Liver (tissue), 9 donors: ENCODE results near the gene DAPK2. TPM values are rescaled to one million over a fixed set of nuclear protein-coding genes. Genes with fewer than 3 reads are reported as not detected.

ENCODE experiments used
- DNase-seq: peaks from one replicate; pipeline ENCODE4 v3.0.0-alpha.2; 2017; ENCODE audit warnings: low spot score
- H3K27ac ChIP-seq, 2 donors: one replicate each; pipeline ENCODE4 v1.7.0; 2013; ENCODE audit warnings: inconsistent platforms in 2 of 2, low read length in 2 of 2, control low read depth in 1 of 2, low read depth in 1 of 2, mild to moderate bottlenecking in 1 of 2
- H3K27me3 ChIP-seq, 4 donors: one replicate each; pipeline versions ENCODE4 v1.6.1 to v1.7.0; 2013; ENCODE audit warnings: low read length in 3 of 4, inconsistent platforms in 1 of 4, mild to moderate bottlenecking in 1 of 4, moderate library complexity in 1 of 4; ENCODE audit not compliant: control insufficient read depth in 4 of 4, insufficient read depth in 4 of 4
- H3K36me3 ChIP-seq, 4 donors: one replicate each; pipeline versions ENCODE4 v1.6.1 to v1.7.0; 2013; ENCODE audit warnings: low read length in 3 of 4, mild to moderate bottlenecking in 3 of 4, low read depth in 1 of 4, moderate library complexity in 1 of 4; ENCODE audit not compliant: control insufficient read depth in 4 of 4, insufficient read depth in 3 of 4
- H3K4me1 ChIP-seq, 4 donors: one replicate each; pipeline versions ENCODE4 v1.6.1 to v1.7.0; 2013; ENCODE audit warnings: low read length in 3 of 4, mild to moderate bottlenecking in 3 of 4, moderate library complexity in 1 of 4; ENCODE audit not compliant: control insufficient read depth in 4 of 4, insufficient read depth in 4 of 4
- H3K4me3 ChIP-seq, 3 donors: one replicate each; pipeline versions ENCODE4 v1.6.1 to v1.7.0; 2013; ENCODE audit warnings: low read length in 3 of 3, control low read depth in 1 of 3, low read depth in 1 of 3, mild to moderate bottlenecking in 1 of 3
- H3K9ac ChIP-seq, 2 donors: one replicate each; pipeline ENCODE4 v1.7.0; 2013; ENCODE audit warnings: low read length in 2 of 2, mild to moderate bottlenecking in 2 of 2, moderate library complexity in 2 of 2, control low read depth in 1 of 2, low read depth in 1 of 2
- H3K9me3 ChIP-seq, 4 donors: one replicate each; pipeline versions ENCODE4 v1.6.1 to v1.7.0; 2013; ENCODE audit warnings: low read length in 3 of 4; ENCODE audit not compliant: control insufficient read depth in 4 of 4
- EGR1 ChIP-seq, 2 donors: IDR thresholded peaks; 2 replicates each; pipeline ENCODE4 v1.6.1; 2016 to 2018; ENCODE audit warnings: antibody characterized with exemption in 2 of 2, low read depth in 2 of 2
- GABPA ChIP-seq, 2 donors: IDR thresholded peaks in 1 of 2; conservative IDR thresholded peaks in 1 of 2; 2 replicates each; pipeline ENCODE4 v1.6.1; 2016; ENCODE audit warnings: antibody characterized with exemption in 2 of 2, mild to moderate bottlenecking in 1 of 2, moderate library complexity in 1 of 2
- HNF4A ChIP-seq, 2 donors: conservative IDR thresholded peaks; 2 replicates each; pipeline ENCODE4 v1.6.1; 2016; ENCODE audit warnings: antibody characterized with exemption in 2 of 2, mild to moderate bottlenecking in 2 of 2
- HNF4G ChIP-seq: IDR thresholded peaks from 2 replicates; pipeline ENCODE4 v1.6.1; 2016; ENCODE audit warnings: antibody characterized with exemption
- JUND ChIP-seq, 2 donors: IDR thresholded peaks; 2 replicates each; pipeline ENCODE4 v1.6.1; 2016; ENCODE audit warnings: antibody characterized with exemption in 2 of 2
- SP1 ChIP-seq: IDR thresholded peaks from 2 replicates; pipeline ENCODE4 v1.6.1; 2018; ENCODE audit warnings: antibody characterized with exemption, mild to moderate bottlenecking
- TAF1 ChIP-seq: conservative IDR thresholded peaks from 2 replicates; pipeline ENCODE4 v1.6.1; 2016; ENCODE audit warnings: antibody characterized with exemption, mild to moderate bottlenecking
- WGBS: extraction: QIAGEN DNeasy Blood & Tissue Kit; methylation state at CpG from one replicate; pipeline ENCODE4 v1.1.7; 2013; 5-methylcytosine and 5-hydroxymethylcytosine counted together
- polyA plus RNA-seq, 2 donors: library from polyadenylated mRNA; stranded (reverse) in 1 of 2; unstranded in 1 of 2; fragments of 200-250 nt in 1 of 2; fragments of >200 nt in 1 of 2; fragmentation: Nextera tagmentation in 1 of 2; extraction: Ambion mirVana in 1 of 2; gene quantifications; one replicate each; pipeline versions ENCODE4 v1.2.1 to v1.2.3, GENCODE V29; 2013 to 2015
- total RNA-seq, 2 donors: library from RNA; depleted of rRNA; stranded (reverse); fragments of >200 nt; gene quantifications; one replicate each; pipeline ENCODE4 v1.2.3, GENCODE V29; 2014
- TF ChIP-seq, protein P1 (sequence below): IDR thresholded peaks from 2 replicates; pipeline ENCODE4 v1.6.1; 2016; ENCODE audit warnings: antibody characterized with exemption
- TF ChIP-seq, protein P2 (sequence below): fragments of 150-350 bp; IDR thresholded peaks from 2 replicates; pipeline ENCODE4 v1.5.1; 2017; ENCODE audit warnings: improper control_type of control experiment, low read depth, low read length; ENCODE audit not compliant: missing input control
- TF ChIP-seq, protein P3 (sequence below): IDR thresholded peaks from 2 replicates; pipeline ENCODE4 v1.6.1; 2016; ENCODE audit warnings: antibody characterized with exemption
- TF ChIP-seq, protein P4 (sequence below): IDR thresholded peaks from 2 replicates; pipeline ENCODE4 v1.6.1; 2016; ENCODE audit warnings: antibody characterized with exemption
- donor health status: healthy.
- donor health status: healthy.
- donor health status: healthy.
- donor health status: healthy.
- donor health status: healthy.

Gene DAPK2
- total and polyA plus RNA-seq, 4 donors = 1.0 to 3.6 (median 1.1) TPM

DNA sequence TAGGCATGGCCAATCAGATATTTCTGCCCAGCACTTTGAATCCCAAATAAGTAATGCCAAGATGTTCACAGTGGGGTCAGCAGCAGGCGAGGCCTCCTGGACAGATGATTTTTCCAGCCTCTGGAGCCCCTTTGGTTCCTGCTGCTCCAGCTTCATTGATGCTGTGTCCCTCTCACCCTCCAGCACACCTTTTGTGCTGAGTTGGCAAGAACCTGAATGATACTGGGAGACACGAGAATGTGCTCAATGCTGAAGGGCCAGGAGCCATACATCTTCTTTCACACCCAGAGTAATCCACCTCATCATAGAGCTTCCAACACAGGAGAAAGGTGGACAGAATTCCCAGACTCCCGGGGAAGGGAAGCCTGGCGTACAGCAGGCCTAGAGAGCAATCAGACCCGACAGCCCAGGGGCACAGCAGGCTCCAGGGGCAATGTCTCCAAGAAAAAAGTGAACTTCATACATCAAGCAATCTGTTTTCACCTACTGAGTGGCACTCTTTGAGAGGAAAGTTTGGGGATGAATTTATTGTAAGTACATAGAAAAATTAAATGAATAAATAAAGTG lies 6.7 kb upstream of the DAPK2 start:
- Histone ChIP-seq H3K27ac (no peak overlapping the region), H3K9ac (no peak overlapping the region), H3K27me3 (no peaks in the 10 kb centered on the region), H3K36me3 (no peaks in the 10 kb centered on the region), H3K4me3 (no peak overlapping the region), H3K4me1 (peaks cover 0 to 10% (median 6%) of the 10 kb centered on the region in 4 donors), H3K9me3 (no peaks in the 10 kb centered on the region)
- DNase-seq = no peak
- 96% methylated on average over 5 of the region's 5 CpGs for WGBS
- TF ChIP-seq, protein P1, sequence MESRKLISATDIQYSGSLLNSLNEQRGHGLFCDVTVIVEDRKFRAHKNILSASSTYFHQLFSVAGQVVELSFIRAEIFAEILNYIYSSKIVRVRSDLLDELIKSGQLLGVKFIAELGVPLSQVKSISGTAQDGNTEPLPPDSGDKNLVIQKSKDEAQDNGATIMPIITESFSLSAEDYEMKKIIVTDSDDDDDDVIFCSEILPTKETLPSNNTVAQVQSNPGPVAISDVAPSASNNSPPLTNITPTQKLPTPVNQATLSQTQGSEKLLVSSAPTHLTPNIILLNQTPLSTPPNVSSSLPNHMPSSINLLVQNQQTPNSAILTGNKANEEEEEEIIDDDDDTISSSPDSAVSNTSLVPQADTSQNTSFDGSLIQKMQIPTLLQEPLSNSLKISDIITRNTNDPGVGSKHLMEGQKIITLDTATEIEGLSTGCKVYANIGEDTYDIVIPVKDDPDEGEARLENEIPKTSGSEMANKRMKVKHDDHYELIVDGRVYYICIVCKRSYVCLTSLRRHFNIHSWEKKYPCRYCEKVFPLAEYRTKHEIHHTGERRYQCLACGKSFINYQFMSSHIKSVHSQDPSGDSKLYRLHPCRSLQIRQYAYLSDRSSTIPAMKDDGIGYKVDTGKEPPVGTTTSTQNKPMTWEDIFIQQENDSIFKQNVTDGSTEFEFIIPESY = no peak
- TF ChIP-seq HNF4A (conservative IDR thresholded peaks at IDR 0.05) (no peak), JUND (IDR thresholded peaks at IDR 0.05) (no peak)
- TF ChIP-seq, protein P2, sequence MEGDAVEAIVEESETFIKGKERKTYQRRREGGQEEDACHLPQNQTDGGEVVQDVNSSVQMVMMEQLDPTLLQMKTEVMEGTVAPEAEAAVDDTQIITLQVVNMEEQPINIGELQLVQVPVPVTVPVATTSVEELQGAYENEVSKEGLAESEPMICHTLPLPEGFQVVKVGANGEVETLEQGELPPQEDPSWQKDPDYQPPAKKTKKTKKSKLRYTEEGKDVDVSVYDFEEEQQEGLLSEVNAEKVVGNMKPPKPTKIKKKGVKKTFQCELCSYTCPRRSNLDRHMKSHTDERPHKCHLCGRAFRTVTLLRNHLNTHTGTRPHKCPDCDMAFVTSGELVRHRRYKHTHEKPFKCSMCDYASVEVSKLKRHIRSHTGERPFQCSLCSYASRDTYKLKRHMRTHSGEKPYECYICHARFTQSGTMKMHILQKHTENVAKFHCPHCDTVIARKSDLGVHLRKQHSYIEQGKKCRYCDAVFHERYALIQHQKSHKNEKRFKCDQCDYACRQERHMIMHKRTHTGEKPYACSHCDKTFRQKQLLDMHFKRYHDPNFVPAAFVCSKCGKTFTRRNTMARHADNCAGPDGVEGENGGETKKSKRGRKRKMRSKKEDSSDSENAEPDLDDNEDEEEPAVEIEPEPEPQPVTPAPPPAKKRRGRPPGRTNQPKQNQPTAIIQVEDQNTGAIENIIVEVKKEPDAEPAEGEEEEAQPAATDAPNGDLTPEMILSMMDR = no peak

DNA sequence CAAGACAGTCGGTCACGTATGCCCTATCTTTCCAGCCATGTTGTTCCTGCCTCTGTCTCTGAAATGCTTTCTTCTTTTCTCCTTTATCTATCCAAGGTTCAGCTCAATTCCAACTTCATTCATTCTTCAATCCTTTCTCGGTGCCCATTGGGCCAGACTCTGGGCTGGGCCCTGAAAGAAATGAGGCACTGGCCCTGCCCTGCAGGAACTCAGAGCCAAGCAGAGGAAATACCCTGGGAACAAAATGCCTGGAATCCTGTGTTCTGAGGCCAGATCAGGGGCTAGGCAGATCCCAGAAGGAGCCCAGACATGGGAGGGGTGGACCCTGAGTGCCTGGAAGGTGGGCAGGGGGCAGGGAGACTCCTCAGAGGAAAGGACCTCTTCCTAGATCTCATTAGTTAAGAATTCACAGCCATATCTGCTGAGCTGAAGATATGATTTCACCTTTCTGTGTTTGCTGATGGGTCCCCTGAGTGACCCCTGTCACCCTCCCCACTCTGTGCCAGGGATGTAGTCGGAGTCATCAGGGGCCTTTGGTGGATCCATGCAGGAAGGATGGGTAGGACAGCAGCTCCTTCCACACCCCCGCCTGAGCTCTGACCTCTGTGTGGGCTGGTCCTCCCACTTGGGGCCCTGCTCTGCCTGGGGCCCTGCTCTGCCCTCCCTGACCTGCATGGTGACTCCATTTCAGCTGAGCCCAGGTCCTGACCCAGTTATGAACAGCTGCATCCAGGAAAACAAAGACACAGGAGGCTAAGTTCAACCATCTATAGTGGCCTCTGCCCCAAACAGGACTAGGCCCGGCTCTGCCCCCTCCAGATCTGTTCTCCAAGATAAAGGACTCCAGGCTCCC lies 5.3 kb upstream of the DAPK2 start:
- no peaks in the 10 kb centered on the region for H3K27me3 ChIP-seq
- 82% methylated on average over 6 of the region's 6 CpGs for WGBS
- H3K36me3 ChIP-seq = no peaks in the 10 kb centered on the region
- no peak overlapping the region for H3K9ac ChIP-seq
- no peak for DNase-seq
- no peaks in the 10 kb centered on the region for H3K9me3 ChIP-seq
- no peak for TF ChIP-seq EGR1 (IDR thresholded peaks at IDR 0.05; ENCODE audit: low read depth in 2 of 2)
- TF ChIP-seq HNF4G = no peak
- TF ChIP-seq TAF1 = no peak
- TF ChIP-seq JUND (IDR thresholded peaks at IDR 0.05) = no peak
- TF ChIP-seq HNF4A (conservative IDR thresholded peaks at IDR 0.05) = no peak
- TF ChIP-seq, protein P3, sequence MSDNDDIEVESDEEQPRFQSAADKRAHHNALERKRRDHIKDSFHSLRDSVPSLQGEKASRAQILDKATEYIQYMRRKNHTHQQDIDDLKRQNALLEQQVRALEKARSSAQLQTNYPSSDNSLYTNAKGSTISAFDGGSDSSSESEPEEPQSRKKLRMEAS = no peak
- no peak overlapping the region for H3K4me3 ChIP-seq
- no peak overlapping the region for H3K27ac ChIP-seq
- peaks cover 4 to 14% (median 10%) of the 10 kb centered on the region in 4 donors for H3K4me1 ChIP-seq

DNA sequence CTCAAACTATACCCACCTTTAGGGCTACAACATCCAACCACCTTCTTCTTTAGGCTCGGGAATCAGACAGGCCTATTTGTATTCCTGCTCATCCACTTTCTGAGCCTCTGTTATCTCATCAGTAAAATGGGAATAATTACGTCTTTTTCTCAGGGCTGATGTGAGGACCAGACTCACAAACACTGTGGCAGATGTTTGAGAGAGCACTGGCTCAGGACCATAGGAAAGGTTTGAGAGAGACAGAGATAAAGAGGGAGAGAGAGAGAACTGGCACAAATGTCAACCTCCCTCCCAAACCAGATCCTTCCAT lies 4.8 kb upstream of the DAPK2 start:
- 99% methylated on average over 2 of the region's 2 CpGs for WGBS
- H3K9me3 ChIP-seq = no peaks in the 10 kb centered on the region
- H3K27ac ChIP-seq = no peak overlapping the region
- TF ChIP-seq, protein P2 = no peak
- no peak for TF ChIP-seq GABPA (IDR thresholded peaks at IDR 0.05 in 1 of 2, conservative IDR thresholded peaks at IDR 0.05 in 1 of 2)
- TF ChIP-seq HNF4A (conservative IDR thresholded peaks at IDR 0.05) = no peak
- TF ChIP-seq SP1 = no peak
- TF ChIP-seq, protein P1 = no peak
- TF ChIP-seq HNF4G = no peak
- TF ChIP-seq, protein P4, sequence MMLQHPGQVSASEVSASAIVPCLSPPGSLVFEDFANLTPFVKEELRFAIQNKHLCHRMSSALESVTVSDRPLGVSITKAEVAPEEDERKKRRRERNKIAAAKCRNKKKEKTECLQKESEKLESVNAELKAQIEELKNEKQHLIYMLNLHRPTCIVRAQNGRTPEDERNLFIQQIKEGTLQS = no peak
- no peak for TF ChIP-seq TAF1
- no peak for TF ChIP-seq EGR1 (IDR thresholded peaks at IDR 0.05; ENCODE audit: low read depth in 2 of 2)

More for the DNA sequence above, 4.8 kb upstream of the DAPK2 start:
- Histone ChIP-seq H3K27me3 (no peaks in the 10 kb centered on the region), H3K36me3 (no peaks in the 10 kb centered on the region), H3K9ac (no peak overlapping the region), H3K4me3 (no peak overlapping the region), H3K4me1 (peaks cover 6 to 16% (median 10%) of the 10 kb centered on the region in 4 donors)
- DNase-seq = no peak
